Osteoblast (primary cell): ENCODE data around the gene CCDC77. TPM values are rescaled to one million over a fixed set of nuclear protein-coding genes. Genes with fewer than 3 reads are reported as not detected.

Experiments used
- DNase-seq: peaks from one replicate; pipeline ENCODE4 v3.0.0; 2011; ENCODE audit warnings: low spot score, mixed read lengths; ENCODE audit not compliant: insufficient read length; ENCODE audit errors: missing footprints
- H2AFZ ChIP-seq: 2 replicates; pipeline ENCODE4 v1.6.0; 2011; ENCODE audit warnings: mild to moderate bottlenecking, low read length
- H3K27ac ChIP-seq: 2 replicates; pipeline ENCODE4 v1.5.1; 2011; ENCODE audit warnings: mild to moderate bottlenecking, low read depth, low read length, moderate library complexity
- H3K27me3 ChIP-seq: 2 replicates; pipeline ENCODE4 v1.6.0; 2012; ENCODE audit warnings: mild to moderate bottlenecking, control low read depth, inconsistent platforms, low read length, moderate library complexity; ENCODE audit not compliant: insufficient read depth
- H3K36me3 ChIP-seq: 2 replicates; pipeline ENCODE4 v1.5.1; 2011; ENCODE audit warnings: mild to moderate bottlenecking, low read length, control low read depth, moderate library complexity; ENCODE audit not compliant: insufficient read depth
- H3K4me1 ChIP-seq: 2 replicates; pipeline ENCODE4 v1.5.1; 2011; ENCODE audit warnings: mild to moderate bottlenecking, low read length, control low read depth, moderate library complexity; ENCODE audit not compliant: insufficient read depth
- H3K4me2 ChIP-seq: 2 replicates; pipeline ENCODE4 v1.6.0; 2011; ENCODE audit warnings: mild to moderate bottlenecking, low read length; ENCODE audit not compliant: insufficient read depth
- H3K4me3 ChIP-seq: fragments of 200-600 bp; sonication (generic); 3 replicates; pipeline ENCODE4 v1.5.1; 2012; ENCODE audit warnings: mild to moderate bottlenecking, low read length, inconsistent platforms; ENCODE audit not compliant: insufficient read depth
- H3K79me2 ChIP-seq: 2 replicates; pipeline ENCODE4 v1.6.0; 2012; ENCODE audit warnings: mild to moderate bottlenecking, low read length, control low read depth, inconsistent platforms; ENCODE audit not compliant: insufficient read depth
- H3K9me3 ChIP-seq: 2 replicates; pipeline ENCODE4 v1.5.1; 2011; ENCODE audit warnings: low read depth, low read length, control low read depth
- H4K20me1 ChIP-seq: 2 replicates; pipeline ENCODE4 v1.6.0; 2012; ENCODE audit warnings: mild to moderate bottlenecking, low read length, control low read depth; ENCODE audit not compliant: insufficient read depth
- total RNA-seq: library from RNA; depleted of rRNA; stranded (reverse); fragments of >200 nt; gene quantifications from 2 replicates; pipeline ENCODE4 v1.2.3, GENCODE V29; 2012
- TF ChIP-seq, protein P1 (sequence below): IDR thresholded peaks from 2 replicates; pipeline ENCODE4 v1.5.1; 2011; ENCODE audit warnings: mild to moderate bottlenecking, low read depth, low read length, moderate library complexity; ENCODE audit errors: extremely low read depth

Gene CCDC77
- total RNA-seq, 1 donor, result 9.0 TPM

DNA sequence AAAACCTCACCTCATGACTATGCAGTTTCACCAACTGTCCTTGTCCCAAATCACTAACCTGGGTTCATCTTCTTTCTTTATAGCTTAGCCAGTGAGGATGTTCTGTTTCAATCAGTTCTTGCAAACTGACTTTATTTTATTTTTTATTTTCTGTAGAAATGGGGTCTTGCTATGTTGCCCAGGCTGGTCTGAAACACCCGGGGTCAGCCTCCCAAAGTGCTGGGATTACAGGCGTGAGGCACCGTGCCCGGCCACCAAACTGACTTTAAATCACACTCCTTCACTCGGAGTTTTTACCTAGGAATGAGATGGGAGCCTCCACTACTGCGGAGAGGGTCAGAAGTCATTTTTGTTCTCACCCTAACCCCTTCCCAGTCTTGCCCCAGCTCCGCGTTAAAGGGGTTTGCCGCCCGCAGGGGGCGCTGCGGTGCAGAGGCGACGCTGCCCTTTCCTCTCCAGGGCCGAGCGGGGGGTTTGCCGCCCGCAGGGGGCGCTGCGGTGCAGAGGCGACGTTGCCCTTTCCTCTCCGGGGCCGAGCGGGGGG, 51.3 kb downstream of the CCDC77 start:
- Histone ChIP-seq H2AFZ (no peak overlapping the region), H3K36me3 (no peaks in the 10 kb centered on the region), H3K27ac (no peak overlapping the region), H3K79me2 (no peaks in the 10 kb centered on the region), H3K4me2 (no peak overlapping the region), H3K27me3 (peaks cover 53% of the 10 kb centered on the region), H3K4me1 (peaks cover 3% of the 10 kb centered on the region), H3K4me3 (no peak overlapping the region), H4K20me1 (no peaks in the 10 kb centered on the region), H3K9me3 (no peaks in the 10 kb centered on the region)
- no peak for DNase-seq
- TF ChIP-seq, protein P1, sequence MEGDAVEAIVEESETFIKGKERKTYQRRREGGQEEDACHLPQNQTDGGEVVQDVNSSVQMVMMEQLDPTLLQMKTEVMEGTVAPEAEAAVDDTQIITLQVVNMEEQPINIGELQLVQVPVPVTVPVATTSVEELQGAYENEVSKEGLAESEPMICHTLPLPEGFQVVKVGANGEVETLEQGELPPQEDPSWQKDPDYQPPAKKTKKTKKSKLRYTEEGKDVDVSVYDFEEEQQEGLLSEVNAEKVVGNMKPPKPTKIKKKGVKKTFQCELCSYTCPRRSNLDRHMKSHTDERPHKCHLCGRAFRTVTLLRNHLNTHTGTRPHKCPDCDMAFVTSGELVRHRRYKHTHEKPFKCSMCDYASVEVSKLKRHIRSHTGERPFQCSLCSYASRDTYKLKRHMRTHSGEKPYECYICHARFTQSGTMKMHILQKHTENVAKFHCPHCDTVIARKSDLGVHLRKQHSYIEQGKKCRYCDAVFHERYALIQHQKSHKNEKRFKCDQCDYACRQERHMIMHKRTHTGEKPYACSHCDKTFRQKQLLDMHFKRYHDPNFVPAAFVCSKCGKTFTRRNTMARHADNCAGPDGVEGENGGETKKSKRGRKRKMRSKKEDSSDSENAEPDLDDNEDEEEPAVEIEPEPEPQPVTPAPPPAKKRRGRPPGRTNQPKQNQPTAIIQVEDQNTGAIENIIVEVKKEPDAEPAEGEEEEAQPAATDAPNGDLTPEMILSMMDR, result no peak

DNA sequence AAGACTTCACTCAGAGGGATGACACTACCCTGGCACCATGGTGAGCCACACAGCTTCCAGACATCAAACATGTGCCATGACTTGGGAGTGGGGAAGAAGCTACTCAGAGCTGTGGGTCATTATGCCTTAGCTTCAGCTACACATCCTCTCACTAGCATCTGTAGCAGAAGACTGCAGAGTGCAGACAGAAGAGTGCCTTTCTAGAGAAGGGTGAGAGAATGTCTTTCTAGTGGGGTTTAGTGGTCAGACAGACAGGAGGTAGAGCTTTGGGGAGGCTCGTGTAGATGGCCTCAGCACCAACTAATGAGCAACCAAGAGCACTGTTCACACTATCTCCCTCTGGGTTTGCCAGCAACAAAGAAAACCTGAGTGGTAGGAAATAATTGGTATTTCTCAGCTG, 53.4 kb downstream of the CCDC77 start:
- no peaks in the 10 kb centered on the region for H3K9me3 ChIP-seq
- no peaks in the 10 kb centered on the region for H3K36me3 ChIP-seq
- H3K4me2 ChIP-seq, result no peak overlapping the region
- H4K20me1 ChIP-seq, result no peaks in the 10 kb centered on the region
- H3K27me3 ChIP-seq, result peaks cover 68% of the 10 kb centered on the region
- H3K4me1 ChIP-seq, result peaks cover 8% of the 10 kb centered on the region
- H3K27ac ChIP-seq, result no peak overlapping the region
- H2AFZ ChIP-seq, result no peak overlapping the region
- TF ChIP-seq, protein P1, result no peak
- no peaks in the 10 kb centered on the region for H3K79me2 ChIP-seq
- DNase-seq, result no peak
- no peak overlapping the region for H3K4me3 ChIP-seq

DNA sequence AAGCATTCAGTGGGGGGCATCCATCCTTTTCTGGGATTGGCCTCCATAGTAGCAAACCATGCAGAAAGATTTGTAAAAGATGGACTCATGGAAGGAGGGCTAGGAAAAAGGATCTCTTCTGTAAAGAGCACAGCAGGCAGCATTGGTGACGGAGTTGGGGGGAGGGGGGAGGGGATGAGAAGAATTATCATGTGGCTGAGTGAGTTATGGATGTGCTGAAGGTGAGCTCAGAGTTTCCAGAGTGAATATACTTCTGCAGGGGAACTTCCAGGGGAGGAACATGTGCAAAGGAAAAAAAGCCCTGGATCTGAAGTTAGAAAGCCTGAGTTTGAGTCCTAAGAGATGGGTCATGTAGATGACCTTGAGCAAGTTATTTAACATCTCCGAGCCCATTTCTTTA, 54.4 kb downstream of the CCDC77 start:
- H4K20me1 ChIP-seq, result no peaks in the 10 kb centered on the region
- H3K27me3 ChIP-seq, result peaks cover 64% of the 10 kb centered on the region
- peaks cover 8% of the 10 kb centered on the region for H3K4me1 ChIP-seq
- H2AFZ ChIP-seq, result no peak overlapping the region
- no peak overlapping the region for H3K27ac ChIP-seq
- H3K4me2 ChIP-seq, result no peak overlapping the region
- no peak overlapping the region for H3K4me3 ChIP-seq
- TF ChIP-seq, protein P1, result no peak
- no peaks in the 10 kb centered on the region for H3K79me2 ChIP-seq
- H3K9me3 ChIP-seq, result no peaks in the 10 kb centered on the region
- no peaks in the 10 kb centered on the region for H3K36me3 ChIP-seq
- no peak for DNase-seq

DNA sequence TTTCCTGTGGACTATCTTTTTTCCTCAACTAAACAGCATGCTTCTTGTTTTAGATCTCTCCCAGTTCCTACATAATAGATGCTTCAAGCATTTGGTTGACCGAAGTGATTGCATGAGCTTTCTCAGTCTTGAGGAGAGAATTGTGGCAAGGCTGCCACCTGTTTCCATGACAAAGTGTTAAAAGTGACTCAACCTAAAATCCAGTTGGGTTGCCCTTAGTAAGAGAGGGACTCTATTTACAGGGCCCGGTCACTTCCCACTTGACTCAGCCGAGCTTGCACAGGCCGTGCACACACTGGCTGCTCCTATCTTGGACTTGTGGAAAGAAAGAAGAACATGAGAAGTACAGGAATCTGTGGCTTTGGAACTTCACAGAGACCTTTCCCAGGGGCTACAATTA, 56.2 kb downstream of the CCDC77 start:
- H3K27ac ChIP-seq, result no peak overlapping the region
- no peaks in the 10 kb centered on the region for H3K9me3 ChIP-seq
- no peak overlapping the region for H3K4me2 ChIP-seq
- H3K4me1 ChIP-seq, result peaks cover 8% of the 10 kb centered on the region
- H4K20me1 ChIP-seq, result no peaks in the 10 kb centered on the region
- no peak overlapping the region for H2AFZ ChIP-seq
- peaks cover 76% of the 10 kb centered on the region for H3K27me3 ChIP-seq
- TF ChIP-seq, protein P1, result no peak
- H3K4me3 ChIP-seq, result no peak overlapping the region
- H3K79me2 ChIP-seq, result no peaks in the 10 kb centered on the region
- H3K36me3 ChIP-seq, result no peaks in the 10 kb centered on the region
- no peak for DNase-seq
